ENCODE measurements around the gene PPP3CA.

GRCh38 chr4:101304916-101305315 lies 42.4 kb downstream of the PPP3CA start:
- TF ChIP-seq CTCF (IDR thresholded peaks at IDR 0.05): no peak
- no peak for TF ChIP-seq EP300 (IDR thresholded peaks at IDR 0.05)
- no peak for TF ChIP-seq POLR2A (IDR thresholded peaks at IDR 0.05)
